Liver (tissue), 3 donors: ENCODE results near the gene ARR3.

Experiments used
- FOXA1 ChIP-seq: IDR thresholded peaks from 2 replicates; pipeline ENCODE4 v1.6.1; 2016; ENCODE audit warnings: antibody characterized with exemption
- GABPA ChIP-seq, 2 donors: IDR thresholded peaks in 1 of 2; conservative IDR thresholded peaks in 1 of 2; 2 replicates each; pipeline ENCODE4 v1.6.1; 2016; ENCODE audit warnings: antibody characterized with exemption in 2 of 2, mild to moderate bottlenecking in 1 of 2, moderate library complexity in 1 of 2
- JUND ChIP-seq, 2 donors: IDR thresholded peaks; 2 replicates each; pipeline ENCODE4 v1.6.1; 2016; ENCODE audit warnings: antibody characterized with exemption in 2 of 2
- NR2F2 ChIP-seq: IDR thresholded peaks from 2 replicates; pipeline ENCODE4 v1.6.1; 2016; ENCODE audit warnings: antibody characterized with exemption
- RAD21 ChIP-seq, 2 donors: IDR thresholded peaks; 2 replicates each; pipeline ENCODE4 v1.6.1; 2016; ENCODE audit warnings: antibody characterized with exemption in 2 of 2, mild to moderate bottlenecking in 2 of 2
- SP1 ChIP-seq: IDR thresholded peaks from 2 replicates; pipeline ENCODE4 v1.6.1; 2018; ENCODE audit warnings: antibody characterized with exemption, mild to moderate bottlenecking
- TAF1 ChIP-seq: conservative IDR thresholded peaks from 2 replicates; pipeline ENCODE4 v1.6.1; 2016; ENCODE audit warnings: antibody characterized with exemption, mild to moderate bottlenecking
- TF ChIP-seq, protein P1 (sequence below): fragments of 150-350 bp; IDR thresholded peaks from 2 replicates; pipeline ENCODE4 v1.5.1; 2017; ENCODE audit warnings: improper control_type of control experiment, low read depth, low read length; ENCODE audit not compliant: missing input control
- TF ChIP-seq, protein P2 (sequence below): IDR thresholded peaks from 2 replicates; pipeline ENCODE4 v1.6.1; 2016; ENCODE audit warnings: antibody characterized with exemption, mild to moderate bottlenecking
- TF ChIP-seq, protein P3 (sequence below): IDR thresholded peaks from 2 replicates; pipeline ENCODE4 v1.6.1; 2016; ENCODE audit warnings: antibody characterized with exemption
- TF ChIP-seq, protein P4 (sequence below): IDR thresholded peaks from 2 replicates; pipeline ENCODE4 v1.6.1; 2016; ENCODE audit warnings: antibody characterized with exemption
- donor health status: healthy.
- donor health status: healthy.

DNA sequence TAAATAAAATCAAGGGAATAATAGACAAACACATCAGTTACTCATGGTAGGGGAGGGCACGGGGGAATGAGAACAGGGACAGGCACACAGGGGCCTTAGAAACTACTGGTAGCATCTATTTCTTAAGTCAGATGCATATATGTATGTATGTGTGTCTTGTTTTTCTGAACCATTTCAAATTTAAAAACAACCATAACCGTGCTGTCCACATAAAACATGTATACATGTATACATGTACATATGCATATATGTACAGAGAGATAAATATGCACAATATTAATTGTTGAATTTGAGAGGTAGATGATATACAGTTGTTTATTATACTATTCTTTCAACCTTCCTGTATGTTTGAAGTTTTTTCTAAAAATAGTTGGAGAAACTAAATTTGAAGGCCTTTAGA is 41.4 kb upstream of the ARR3 start:
- TF ChIP-seq JUND (IDR thresholded peaks at IDR 0.05): no peak
- TF ChIP-seq, protein P1, sequence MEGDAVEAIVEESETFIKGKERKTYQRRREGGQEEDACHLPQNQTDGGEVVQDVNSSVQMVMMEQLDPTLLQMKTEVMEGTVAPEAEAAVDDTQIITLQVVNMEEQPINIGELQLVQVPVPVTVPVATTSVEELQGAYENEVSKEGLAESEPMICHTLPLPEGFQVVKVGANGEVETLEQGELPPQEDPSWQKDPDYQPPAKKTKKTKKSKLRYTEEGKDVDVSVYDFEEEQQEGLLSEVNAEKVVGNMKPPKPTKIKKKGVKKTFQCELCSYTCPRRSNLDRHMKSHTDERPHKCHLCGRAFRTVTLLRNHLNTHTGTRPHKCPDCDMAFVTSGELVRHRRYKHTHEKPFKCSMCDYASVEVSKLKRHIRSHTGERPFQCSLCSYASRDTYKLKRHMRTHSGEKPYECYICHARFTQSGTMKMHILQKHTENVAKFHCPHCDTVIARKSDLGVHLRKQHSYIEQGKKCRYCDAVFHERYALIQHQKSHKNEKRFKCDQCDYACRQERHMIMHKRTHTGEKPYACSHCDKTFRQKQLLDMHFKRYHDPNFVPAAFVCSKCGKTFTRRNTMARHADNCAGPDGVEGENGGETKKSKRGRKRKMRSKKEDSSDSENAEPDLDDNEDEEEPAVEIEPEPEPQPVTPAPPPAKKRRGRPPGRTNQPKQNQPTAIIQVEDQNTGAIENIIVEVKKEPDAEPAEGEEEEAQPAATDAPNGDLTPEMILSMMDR: no peak
- TF ChIP-seq GABPA (IDR thresholded peaks at IDR 0.05 in 1 of 2, conservative IDR thresholded peaks at IDR 0.05 in 1 of 2): no peak
- TF ChIP-seq, protein P2, sequence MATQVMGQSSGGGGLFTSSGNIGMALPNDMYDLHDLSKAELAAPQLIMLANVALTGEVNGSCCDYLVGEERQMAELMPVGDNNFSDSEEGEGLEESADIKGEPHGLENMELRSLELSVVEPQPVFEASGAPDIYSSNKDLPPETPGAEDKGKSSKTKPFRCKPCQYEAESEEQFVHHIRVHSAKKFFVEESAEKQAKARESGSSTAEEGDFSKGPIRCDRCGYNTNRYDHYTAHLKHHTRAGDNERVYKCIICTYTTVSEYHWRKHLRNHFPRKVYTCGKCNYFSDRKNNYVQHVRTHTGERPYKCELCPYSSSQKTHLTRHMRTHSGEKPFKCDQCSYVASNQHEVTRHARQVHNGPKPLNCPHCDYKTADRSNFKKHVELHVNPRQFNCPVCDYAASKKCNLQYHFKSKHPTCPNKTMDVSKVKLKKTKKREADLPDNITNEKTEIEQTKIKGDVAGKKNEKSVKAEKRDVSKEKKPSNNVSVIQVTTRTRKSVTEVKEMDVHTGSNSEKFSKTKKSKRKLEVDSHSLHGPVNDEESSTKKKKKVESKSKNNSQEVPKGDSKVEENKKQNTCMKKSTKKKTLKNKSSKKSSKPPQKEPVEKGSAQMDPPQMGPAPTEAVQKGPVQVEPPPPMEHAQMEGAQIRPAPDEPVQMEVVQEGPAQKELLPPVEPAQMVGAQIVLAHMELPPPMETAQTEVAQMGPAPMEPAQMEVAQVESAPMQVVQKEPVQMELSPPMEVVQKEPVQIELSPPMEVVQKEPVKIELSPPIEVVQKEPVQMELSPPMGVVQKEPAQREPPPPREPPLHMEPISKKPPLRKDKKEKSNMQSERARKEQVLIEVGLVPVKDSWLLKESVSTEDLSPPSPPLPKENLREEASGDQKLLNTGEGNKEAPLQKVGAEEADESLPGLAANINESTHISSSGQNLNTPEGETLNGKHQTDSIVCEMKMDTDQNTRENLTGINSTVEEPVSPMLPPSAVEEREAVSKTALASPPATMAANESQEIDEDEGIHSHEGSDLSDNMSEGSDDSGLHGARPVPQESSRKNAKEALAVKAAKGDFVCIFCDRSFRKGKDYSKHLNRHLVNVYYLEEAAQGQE: no peak
- TF ChIP-seq, protein P3, sequence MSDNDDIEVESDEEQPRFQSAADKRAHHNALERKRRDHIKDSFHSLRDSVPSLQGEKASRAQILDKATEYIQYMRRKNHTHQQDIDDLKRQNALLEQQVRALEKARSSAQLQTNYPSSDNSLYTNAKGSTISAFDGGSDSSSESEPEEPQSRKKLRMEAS: no peak
- no peak for TF ChIP-seq TAF1
- no peak for TF ChIP-seq FOXA1
- no peak for TF ChIP-seq NR2F2
- TF ChIP-seq SP1: no peak
- TF ChIP-seq, protein P4, sequence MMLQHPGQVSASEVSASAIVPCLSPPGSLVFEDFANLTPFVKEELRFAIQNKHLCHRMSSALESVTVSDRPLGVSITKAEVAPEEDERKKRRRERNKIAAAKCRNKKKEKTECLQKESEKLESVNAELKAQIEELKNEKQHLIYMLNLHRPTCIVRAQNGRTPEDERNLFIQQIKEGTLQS: no peak
- TF ChIP-seq RAD21 (IDR thresholded peaks at IDR 0.05): no peak
